Calu3 (cell line): ENCODE data around the gene TINCR. TPM values are rescaled to one million over a fixed set of nuclear protein-coding genes. Genes with fewer than 3 reads are reported as not detected.

Experiments used
- BruUV-seq: library from RNA; stranded (reverse); fragments of 400-500 nt; replicated peaks from 2 replicates; lab custom pipeline; 2021; lab: Mats Ljungman, UMichigan
- CTCF ChIA-PET: fragments of 300-600 bp; sonication (Branson Sonifier 250); formaldehyde crosslinking; loops from one replicate; lab custom pipeline; 2022; ENCODE audit warnings: antibody characterized with exemption; lab: Charles Lee
- DNase-seq: peaks from one replicate; pipeline ENCODE4 v3.0.0; 2022
- H3K27ac Mint-ChIP-seq: one replicate; pipeline ENCODE4 v1.8.0; 2022; ENCODE audit warnings: mixed read lengths; ENCODE audit not compliant: unreplicated experiment
- H3K27me3 Mint-ChIP-seq: one replicate; pipeline ENCODE4 v1.8.0; 2022; ENCODE audit warnings: mixed read lengths; ENCODE audit not compliant: unreplicated experiment
- H3K36me3 Mint-ChIP-seq: one replicate; pipeline ENCODE4 v1.8.0; 2022; ENCODE audit warnings: mild to moderate bottlenecking, moderate library complexity, mixed read lengths; ENCODE audit not compliant: insufficient read depth, unreplicated experiment
- H3K4me1 Mint-ChIP-seq: one replicate; pipeline ENCODE4 v1.8.0; 2022; ENCODE audit warnings: mild to moderate bottlenecking, low read depth, mixed read lengths; ENCODE audit not compliant: unreplicated experiment
- H3K4me3 Mint-ChIP-seq: one replicate; pipeline ENCODE4 v1.8.0; 2022; ENCODE audit warnings: mild to moderate bottlenecking, low read depth, moderate library complexity, mixed read lengths; ENCODE audit not compliant: unreplicated experiment
- H3K9me3 Mint-ChIP-seq: one replicate; pipeline ENCODE4 v1.8.0; 2022; ENCODE audit warnings: low read depth, mixed read lengths; ENCODE audit not compliant: unreplicated experiment
- intact Hi-C: fragments of 100-400 bp; cut with micrococcal nuclease; formaldehyde crosslinking; loops from one replicate; pipeline ENCODE4 v1.10.0; 2022; ENCODE audit not compliant: unreplicated experiment
- total RNA-seq: library from RNA; stranded (reverse); gene quantifications from 2 replicates; pipeline ENCODE4 v1.2.3, GENCODE V29; 2022
- TF ChIP-seq, protein P1 (sequence below): fragments of 200-600 bp; IDR thresholded peaks from one replicate; pipeline ENCODE4 v1.8.0; 2022; ENCODE audit warnings: antibody characterized with exemption; ENCODE audit not compliant: unreplicated experiment

Gene TINCR
- total RNA-seq, 1 experiment from 2014 or later = 0.40 TPM

DNA sequence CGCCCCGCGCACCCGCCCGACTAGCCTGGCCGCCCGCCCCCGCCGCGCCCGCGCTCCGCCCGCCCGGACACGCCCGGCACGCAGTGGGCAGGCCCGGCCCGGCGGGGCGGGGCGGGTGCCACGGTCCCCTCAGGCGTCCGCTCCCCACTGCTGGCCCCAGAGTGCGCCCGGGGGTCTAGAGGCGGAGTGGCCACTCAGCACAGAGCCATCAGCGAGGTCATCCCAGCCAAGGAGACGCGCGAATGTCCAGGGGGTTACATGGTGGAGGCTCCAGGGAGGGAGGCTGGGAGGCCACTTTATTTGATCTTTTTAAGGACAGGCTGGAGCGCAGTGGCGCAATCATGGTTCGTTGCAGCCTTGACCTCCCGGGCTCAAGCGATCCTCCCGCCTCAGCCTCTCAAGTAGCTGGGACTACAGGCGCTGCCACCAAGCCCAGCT, 236 bp upstream of the TINCR start:
- Mint-ChIP-seq H3K4me1 (no peaks in the 10 kb centered on the region), H3K4me3 (no peak overlapping the region), H3K36me3 (no peaks in the 10 kb centered on the region), H3K27ac (no peak overlapping the region), H3K9me3 (no peaks in the 10 kb centered on the region), H3K27me3 (no peaks in the 10 kb centered on the region)
- intact Hi-C loops = no loop called here
- DNase-seq = peak; percentile 6
- TF ChIP-seq, protein P1, sequence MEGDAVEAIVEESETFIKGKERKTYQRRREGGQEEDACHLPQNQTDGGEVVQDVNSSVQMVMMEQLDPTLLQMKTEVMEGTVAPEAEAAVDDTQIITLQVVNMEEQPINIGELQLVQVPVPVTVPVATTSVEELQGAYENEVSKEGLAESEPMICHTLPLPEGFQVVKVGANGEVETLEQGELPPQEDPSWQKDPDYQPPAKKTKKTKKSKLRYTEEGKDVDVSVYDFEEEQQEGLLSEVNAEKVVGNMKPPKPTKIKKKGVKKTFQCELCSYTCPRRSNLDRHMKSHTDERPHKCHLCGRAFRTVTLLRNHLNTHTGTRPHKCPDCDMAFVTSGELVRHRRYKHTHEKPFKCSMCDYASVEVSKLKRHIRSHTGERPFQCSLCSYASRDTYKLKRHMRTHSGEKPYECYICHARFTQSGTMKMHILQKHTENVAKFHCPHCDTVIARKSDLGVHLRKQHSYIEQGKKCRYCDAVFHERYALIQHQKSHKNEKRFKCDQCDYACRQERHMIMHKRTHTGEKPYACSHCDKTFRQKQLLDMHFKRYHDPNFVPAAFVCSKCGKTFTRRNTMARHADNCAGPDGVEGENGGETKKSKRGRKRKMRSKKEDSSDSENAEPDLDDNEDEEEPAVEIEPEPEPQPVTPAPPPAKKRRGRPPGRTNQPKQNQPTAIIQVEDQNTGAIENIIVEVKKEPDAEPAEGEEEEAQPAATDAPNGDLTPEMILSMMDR = no peak
- CTCF ChIA-PET = no interaction called here
- BruUV-seq = no TSS peak

- Mint-ChIP-seq H3K9me3 (peaks cover 2% of the 10 kb centered on the region), H3K36me3 (no peaks in the 10 kb centered on the region), H3K27ac (no peak overlapping the region), H3K27me3 (peaks cover 15% of the 10 kb centered on the region), H3K4me3 (no peak overlapping the region), H3K4me1 (no peaks in the 10 kb centered on the region)
- CTCF ChIA-PET = interaction anchor here (0.6 to 1.9 kb wide), 2 partner anchors 18 to 65 kb away, joined by 3 to 6 read pairs; no protein-coding TSS in a partner anchor
- TF ChIP-seq, protein P1 = no peak
- BruUV-seq = no TSS peak
- no peak for DNase-seq
- intact Hi-C loops = no loop called here
These were observed 2.8 kb downstream of the TINCR start for GRCh38 chr19:5564930-5565329.

DNA sequence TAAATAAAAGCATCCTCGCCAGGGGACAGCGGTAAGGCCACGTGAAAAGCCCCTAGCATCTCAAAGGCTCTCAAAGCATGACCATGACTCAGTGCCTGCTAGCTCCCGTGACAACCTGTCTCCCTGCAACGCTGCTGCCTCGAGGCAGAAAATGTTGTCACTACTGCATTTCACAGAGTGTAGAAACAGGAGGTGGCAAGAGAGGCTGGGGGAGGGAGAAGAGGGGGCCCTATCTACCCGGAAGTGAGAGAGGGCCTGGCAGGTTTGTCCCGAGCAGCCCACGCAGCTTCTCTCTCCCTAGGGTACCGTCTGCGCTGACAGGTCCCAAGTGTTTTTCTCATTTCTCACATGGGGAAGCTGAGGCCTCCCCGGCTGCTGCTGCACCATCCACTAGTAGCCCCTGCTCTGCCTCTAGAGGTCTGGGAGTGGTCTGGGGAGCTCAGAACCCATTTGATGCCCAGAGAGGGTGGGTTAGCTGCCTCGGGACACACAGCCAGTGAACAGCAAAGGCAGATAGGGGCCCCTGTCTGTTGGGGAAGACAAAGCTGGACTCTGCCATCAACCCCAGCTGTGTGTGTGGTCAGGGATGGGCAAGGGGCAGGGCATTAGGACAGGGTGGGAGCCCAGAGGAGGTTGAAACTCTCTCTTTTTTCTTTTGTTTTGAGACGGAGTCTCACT, 3.7 kb downstream of the TINCR start:
- H3K27ac Mint-ChIP-seq = no peak overlapping the region
- CTCF ChIA-PET = interaction anchor here (0.6 to 1.9 kb wide), 3 partner anchors 17 to 131 kb away, joined by 3 to 6 read pairs (median 3); no protein-coding TSS in a partner anchor
- H3K9me3 Mint-ChIP-seq = peaks cover 2% of the 10 kb centered on the region
- DNase-seq = peak; percentile 12
- H3K27me3 Mint-ChIP-seq = peaks cover 15% of the 10 kb centered on the region
- no peak overlapping the region for H3K4me3 Mint-ChIP-seq
- TF ChIP-seq, protein P1 = no peak
- intact Hi-C loops = no loop called here
- H3K4me1 Mint-ChIP-seq = no peaks in the 10 kb centered on the region
- H3K36me3 Mint-ChIP-seq = no peaks in the 10 kb centered on the region
- BruUV-seq = no TSS peak

GRCh38 chr19:5563008-5563431, 4.7 kb downstream of the TINCR start:
- H3K27ac Mint-ChIP-seq = no peak overlapping the region
- H3K36me3 Mint-ChIP-seq = no peaks in the 10 kb centered on the region
- TF ChIP-seq, protein P1 = no peak
- no peaks in the 10 kb centered on the region for H3K4me1 Mint-ChIP-seq
- H3K9me3 Mint-ChIP-seq = peaks cover 2% of the 10 kb centered on the region
- H3K27me3 Mint-ChIP-seq = peaks cover 25% of the 10 kb centered on the region
- no peak overlapping the region for H3K4me3 Mint-ChIP-seq
- no peak for DNase-seq
- no TSS peak for BruUV-seq
- CTCF ChIA-PET = interaction anchor here (1.9 kb wide), 1 partner anchor 16 kb away, joined by 6 read pairs; no protein-coding TSS in a partner anchor
- intact Hi-C loops = no loop called here
